T-cell (primary cell): ENCODE results near the gene SHC1. TPM values are rescaled to one million over a fixed set of nuclear protein-coding genes. Genes with fewer than 3 reads are reported as not detected.

Experiments used
- ATAC-seq, 4 experiments: fragments of 200-7000 bp in 3 of 4; fragments of 150-1000 bp in 1 of 4; cut with Tn5 transposase; replicated peaks in 1 of 4; 1 replicate in 3 of 4; 2 replicates in 1 of 4; pipeline ENCODE4 v1.10.0; 2021; ENCODE audit warnings: moderate library complexity in 3 of 4, mild to moderate bottlenecking in 2 of 4, moderate number of reproducible peaks in 1 of 4
- CTCF ChIA-PET, 2 donors: fragments of 300-600 bp; sonication (Branson Sonifier 250); formaldehyde crosslinking; loops; one replicate each; lab custom pipeline; 2022; ENCODE audit warnings: antibody characterized with exemption in 2 of 2; lab: Charles Lee
- POLR2A ChIA-PET, 2 donors: fragments of 300-600 bp; sonication (Branson Sonifier 250); formaldehyde crosslinking; loops; one replicate each; lab custom pipeline; 2022; ENCODE audit warnings: antibody characterized with exemption in 2 of 2; lab: Charles Lee
- DNase-seq, 35 experiments: peaks; one replicate each; pipeline versions ENCODE4 v3.0.0 to v3.0.0-alpha.2; 2013 to 2023
- H3K27ac ChIP-seq: one replicate; pipeline ENCODE4 v1.5.1; 2013; ENCODE audit warnings: low read length
- H3K27me3 ChIP-seq, 2 experiments: replicated peaks in 1 of 2; 1 replicate in 1 of 2; 2 replicates in 1 of 2; pipeline versions ENCODE4 v1.6.1 to v1.7.0; 2013; ENCODE audit warnings: low read length in 1 of 2, mixed read lengths in 1 of 2; ENCODE audit not compliant: control insufficient read depth in 2 of 2, insufficient read depth in 2 of 2; ENCODE audit errors: extremely low read depth in 1 of 2
- H3K36me3 ChIP-seq, 2 donors: 1 replicate in 1 of 2; 2 replicates in 1 of 2; pipeline versions ENCODE4 v1.6.1 to v1.7.0; 2013; ENCODE audit warnings: low read length in 1 of 2; ENCODE audit not compliant: control insufficient read depth in 2 of 2, insufficient read depth in 1 of 2; ENCODE audit errors: extremely low read depth in 1 of 2
- H3K4me1 ChIP-seq, 2 experiments: 1 replicate in 1 of 2; 2 replicates in 1 of 2; pipeline versions ENCODE4 v1.6.1 to v1.7.0; 2013; ENCODE audit warnings: low read length in 2 of 2, mixed read lengths in 1 of 2; ENCODE audit not compliant: insufficient read depth in 2 of 2, control insufficient read depth in 1 of 2; ENCODE audit errors: extremely low read depth in 1 of 2
- H3K4me3 ChIP-seq, 2 donors: 1 replicate in 1 of 2; 2 replicates in 1 of 2; pipeline versions ENCODE4 v1.5.1 to v1.7.0; 2013; ENCODE audit warnings: mild to moderate bottlenecking in 2 of 2, low read length in 1 of 2, moderate library complexity in 1 of 2; ENCODE audit not compliant: control insufficient read depth in 1 of 2; ENCODE audit errors: extremely low read depth in 1 of 2
- H3K9me3 ChIP-seq: 2 replicates; pipeline ENCODE4 v1.7.0; 2013
- H3K27ac Mint-ChIP-seq, 2 donors: one replicate each; pipeline ENCODE4 v1.8.0; 2020 to 2021; ENCODE audit warnings: mild to moderate bottlenecking in 2 of 2, mixed read lengths in 2 of 2
- H3K27me3 Mint-ChIP-seq, 2 donors: one replicate each; pipeline ENCODE4 v1.8.0; 2021 to 2022; ENCODE audit warnings: mixed read lengths in 2 of 2
- H3K36me3 Mint-ChIP-seq: one replicate; pipeline ENCODE4 v1.8.0; 2021; ENCODE audit warnings: mixed read lengths
- H3K4me1 Mint-ChIP-seq, 3 donors: one replicate each; pipeline ENCODE4 v1.8.0; 2020 to 2022; ENCODE audit warnings: mixed read lengths in 3 of 3, mild to moderate bottlenecking in 1 of 3
- H3K4me3 Mint-ChIP-seq, 3 donors: one replicate each; pipeline ENCODE4 v1.8.0; 2020 to 2022; ENCODE audit warnings: mild to moderate bottlenecking in 3 of 3, mixed read lengths in 3 of 3, moderate library complexity in 3 of 3
- H3K9me3 Mint-ChIP-seq, 3 donors: one replicate each; pipeline ENCODE4 v1.8.0; 2020 to 2022; ENCODE audit warnings: mixed read lengths in 3 of 3
- WGBS: methylation state at CpG from one replicate; pipeline ENCODE4 v1.1.5; 2013; ENCODE audit warnings: missing lambda C conversion rate; ENCODE audit not compliant: insufficient coverage; 5-methylcytosine and 5-hydroxymethylcytosine counted together
- total RNA-seq, 35 experiments: library from RNA in 6 of 35; stranded (reverse) in 6 of 35; fragments of 120-200 nt in 1 of 35; gene quantifications; one replicate each; pipeline versions ENCODE4 v1.2.1 to v1.2.4 and lab custom pipeline; 2013 to 2026

The SHC1 gene
- total RNA-seq, 5 donors from 2014 or later (not counting 1 experiment from before 2014, with no cell fraction given), result 61.3 to 88.2 (median 76.8) TPM

DNA sequence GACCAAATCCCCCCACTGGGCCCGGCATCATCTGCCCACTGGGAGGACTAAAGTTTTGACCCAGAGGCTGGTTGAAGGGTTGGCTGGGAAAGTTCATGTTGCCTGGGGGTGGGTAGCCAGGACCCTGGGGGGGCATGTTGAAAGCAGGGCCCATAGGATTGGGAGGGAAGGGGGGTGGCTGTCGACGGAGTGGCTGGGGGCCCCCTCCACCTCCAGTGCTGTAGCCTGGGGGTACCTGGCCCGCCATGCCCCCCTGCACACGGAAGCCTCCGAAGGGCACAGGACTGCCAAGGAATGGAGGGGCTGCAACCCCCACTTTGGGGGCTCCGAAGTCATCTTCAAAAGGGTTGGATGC is 11.1 kb downstream of the SHC1 start:
- H3K4me3 ChIP-seq, result no peak overlapping the region
- peaks cover 29 to 68% of the 10 kb centered on the region in 2 experiments for H3K4me1 ChIP-seq
- Mint-ChIP-seq H3K9me3 (no peaks in the 10 kb centered on the region), H3K4me1 (peaks cover 55 to 65% (median 61%) of the 10 kb centered on the region in 3 donors), H3K27ac (peak overlapping the region; percentile 57 to 95), H3K27me3 (no peaks in the 10 kb centered on the region), H3K36me3 (peaks cover 12% of the 10 kb centered on the region), H3K4me3 (peak overlapping the region; percentile 31 to 86 (median 34))
- H3K27me3 ChIP-seq, result no peaks in the 10 kb centered on the region
- ChIA-PET CTCF (no interaction called here), POLR2A (interaction anchor here (0.6 to 0.7 kb wide), 2 partner anchors 12 to 13 kb away, joined by 3 to 9 read pairs; no protein-coding TSS in a partner anchor)
- no peak for DNase-seq
- WGBS, result 90% methylated on average over 2 of the region's 7 CpGs
- no peaks in the 10 kb centered on the region for H3K9me3 ChIP-seq
- H3K36me3 ChIP-seq, result peaks cover 17 to 40% of the 10 kb centered on the region in 2 donors
- no peak for ATAC-seq
- H3K27ac ChIP-seq, result no peak overlapping the region

- Mint-ChIP-seq H3K27ac (peak overlapping the region; percentile 46 to 73), H3K4me3 (peak overlapping the region in 2 of 3 donors; percentile 6 to 86)
- no peak overlapping the region for H3K27ac ChIP-seq
Observed at GRCh38 chr1:154958681-154959425, 11.7 kb downstream of the SHC1 start.

GRCh38 chr1:154958036-154958435 is 12.5 kb downstream of the SHC1 start:
- Mint-ChIP-seq H3K36me3 (peaks cover 10% of the 10 kb centered on the region), H3K9me3 (no peaks in the 10 kb centered on the region), H3K27me3 (no peaks in the 10 kb centered on the region), H3K27ac (peak overlapping the region; percentile 73 to 100), H3K4me3 (peak overlapping the region in 1 of 3 donors; percentile 37), H3K4me1 (peaks cover 63 to 70% (median 68%) of the 10 kb centered on the region in 3 donors)
- Histone ChIP-seq H3K4me1 (peaks cover 36 to 73% of the 10 kb centered on the region in 2 experiments), H3K27ac (no peak overlapping the region), H3K9me3 (no peaks in the 10 kb centered on the region), H3K27me3 (no peaks in the 10 kb centered on the region), H3K4me3 (no peak overlapping the region), H3K36me3 (peaks cover 5 to 32% of the 10 kb centered on the region in 2 donors)
- no CpG with 5 or more reads among the region's 2 CpGs for WGBS
- DNase-seq (no peak), ATAC-seq (no peak)
- ChIA-PET CTCF (no interaction called here), POLR2A (no interaction called here)

More at GRCh38 chr1:154958681-154959425, 11.7 kb downstream of the SHC1 start:
- Histone ChIP-seq H3K4me3 (no peak overlapping the region), H3K36me3 (peaks cover 13 to 34% of the 10 kb centered on the region in 2 donors), H3K27me3 (no peaks in the 10 kb centered on the region), H3K4me1 (peaks cover 35 to 71% of the 10 kb centered on the region in 2 experiments), H3K9me3 (no peaks in the 10 kb centered on the region)
- ChIA-PET CTCF (no interaction called here), POLR2A (interaction anchor here in 1 of 2 donors (0.7 kb wide), 1 partner anchor 13 kb away, joined by 3 read pairs; no protein-coding TSS in a partner anchor)
- Mint-ChIP-seq H3K36me3 (peaks cover 10% of the 10 kb centered on the region), H3K27me3 (no peaks in the 10 kb centered on the region), H3K9me3 (no peaks in the 10 kb centered on the region), H3K4me1 (peaks cover 59 to 69% (median 65%) of the 10 kb centered on the region in 3 donors)
- ATAC-seq (no peak), DNase-seq (no peak)
- 94% methylated on average over 14 of the region's 16 CpGs for WGBS

DNA sequence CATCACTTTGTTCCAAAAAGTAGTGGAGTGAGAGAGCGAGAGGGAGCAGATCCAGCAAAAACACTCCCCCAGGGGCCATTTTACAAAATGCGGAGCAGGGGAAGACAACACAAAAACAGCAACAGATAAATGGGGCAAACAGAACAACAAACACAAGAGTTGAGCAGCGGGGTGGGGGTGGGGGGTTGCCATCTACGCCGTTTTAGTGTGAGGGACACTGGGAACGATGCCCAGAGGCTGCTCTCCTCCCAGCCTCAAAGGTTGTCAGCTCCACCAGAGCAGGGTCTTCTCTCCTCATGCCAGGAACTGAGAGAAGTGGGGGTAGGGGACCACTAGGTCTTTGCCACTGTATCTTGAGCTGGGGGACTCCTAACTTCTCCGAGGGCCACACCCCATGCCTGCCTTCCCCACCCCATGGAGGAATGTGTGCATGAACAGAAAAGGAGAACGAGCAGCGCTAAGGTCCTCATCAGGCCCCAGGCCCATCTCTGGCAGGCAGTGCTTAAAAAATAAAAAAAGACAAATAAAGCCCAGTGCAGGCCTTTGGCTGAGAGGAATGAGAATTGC is 13.4 kb downstream of the SHC1 start:
- Histone ChIP-seq H3K4me1 (peaks cover 38 to 73% of the 10 kb centered on the region in 2 experiments), H3K27me3 (no peaks in the 10 kb centered on the region), H3K4me3 (no peak overlapping the region), H3K27ac (peak overlapping the region; percentile 99), H3K36me3 (peaks cover 9 to 35% of the 10 kb centered on the region in 2 donors), H3K9me3 (no peaks in the 10 kb centered on the region)
- 72% methylated on average over 2 of the region's 9 CpGs for WGBS
- Mint-ChIP-seq H3K4me1 (peaks cover 65 to 71% (median 68%) of the 10 kb centered on the region in 3 donors), H3K4me3 (peak overlapping the region in 2 of 3 donors; percentile 34 to 37), H3K36me3 (peaks cover 17% of the 10 kb centered on the region), H3K27ac (peak overlapping the region; percentile 100), H3K27me3 (no peaks in the 10 kb centered on the region), H3K9me3 (no peaks in the 10 kb centered on the region)
- DNase-seq, result no peak
- CTCF ChIA-PET, result no interaction called here
- POLR2A ChIA-PET, result interaction anchor here in 1 of 2 donors (0.5 to 0.6 kb wide), 3 partner anchors 17 to 1011 kb away, joined by 3 to 5 read pairs (median 4); no protein-coding TSS in a partner anchor
- ATAC-seq, result no peak

DNA sequence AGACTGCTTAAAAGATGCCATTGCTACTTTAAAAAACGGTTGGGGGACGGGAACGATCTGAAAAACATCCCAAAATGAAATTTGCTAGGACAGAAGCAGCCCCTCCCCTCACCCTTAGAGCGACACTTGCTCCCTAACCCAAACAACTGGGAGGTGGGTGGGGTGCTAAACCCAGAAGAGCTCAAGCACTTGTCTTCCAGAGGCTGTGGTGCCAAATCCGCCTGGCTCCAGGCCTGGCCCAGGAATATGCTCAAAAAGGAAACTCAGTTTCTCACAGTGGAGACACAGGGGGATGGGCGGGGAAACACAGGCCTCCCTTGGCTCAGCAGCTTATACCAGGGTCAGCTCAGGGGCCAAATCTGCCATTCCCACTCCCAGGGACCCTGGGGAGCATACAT is 14.0 kb downstream of the SHC1 start:
- H3K9me3 Mint-ChIP-seq, result no peaks in the 10 kb centered on the region
- peak overlapping the region; percentile 79 to 94 for H3K4me3 ChIP-seq
- peaks cover 9 to 38% of the 10 kb centered on the region in 2 donors for H3K36me3 ChIP-seq
- 77% methylated on average over 2 of the region's 6 CpGs for WGBS
- peak overlapping the region; percentile 95 to 100 (median 97) for H3K4me3 Mint-ChIP-seq
- no peaks in the 10 kb centered on the region for H3K27me3 ChIP-seq
- H3K27ac Mint-ChIP-seq, result peak overlapping the region; percentile 100
- peaks cover 70 to 76% (median 73%) of the 10 kb centered on the region in 3 donors for H3K4me1 Mint-ChIP-seq
- no peaks in the 10 kb centered on the region for H3K27me3 Mint-ChIP-seq
- H3K4me1 ChIP-seq, result peaks cover 39 to 77% of the 10 kb centered on the region in 2 experiments
- no peaks in the 10 kb centered on the region for H3K9me3 ChIP-seq
- POLR2A ChIA-PET, result interaction anchor here (0.5 to 2.3 kb wide), 11 partner anchors 12 to 1012 kb away, joined by 3 to 23 read pairs (median 3); partner anchors contain the start of genes PMVK (in 2 of the 2), CKS1B (in 1 of the 2) and ZBTB7B (in 1 of the 2)
- ATAC-seq, result no peak
- CTCF ChIA-PET, result interaction anchor here in 1 of 2 donors (1.0 to 2.2 kb wide), 7 partner anchors 8 to 622 kb away, joined by 3 to 14 read pairs (median 5); partner anchors contain the start of genes FLAD1 and PMVK
- H3K27ac ChIP-seq, result peak overlapping the region; percentile 99
- peaks cover 17% of the 10 kb centered on the region for H3K36me3 Mint-ChIP-seq
- DNase-seq, result no peak
